GM18868 (cell line): ENCODE measurements around the gene TTC32.
"Not testable (repeated sequence)": the region's sequence is repeated elsewhere in the genome, so short reads cannot be mapped to it uniquely, and the experiment has no call there.

Source experiments
- ATAC-seq: cut with Tn5 transposase; IDR thresholded peaks from one replicate; pipeline ENCODE4 v1.9.1; 2021; ENCODE audit warnings: mild to moderate bottlenecking, moderate library complexity; ENCODE audit not compliant: unreplicated experiment

TTC32 gene

GRCh38 chr2:19899985-19900930, 1.5 kb downstream of the TTC32 start:
- peak; percentile 40 for ATAC-seq

DNA sequence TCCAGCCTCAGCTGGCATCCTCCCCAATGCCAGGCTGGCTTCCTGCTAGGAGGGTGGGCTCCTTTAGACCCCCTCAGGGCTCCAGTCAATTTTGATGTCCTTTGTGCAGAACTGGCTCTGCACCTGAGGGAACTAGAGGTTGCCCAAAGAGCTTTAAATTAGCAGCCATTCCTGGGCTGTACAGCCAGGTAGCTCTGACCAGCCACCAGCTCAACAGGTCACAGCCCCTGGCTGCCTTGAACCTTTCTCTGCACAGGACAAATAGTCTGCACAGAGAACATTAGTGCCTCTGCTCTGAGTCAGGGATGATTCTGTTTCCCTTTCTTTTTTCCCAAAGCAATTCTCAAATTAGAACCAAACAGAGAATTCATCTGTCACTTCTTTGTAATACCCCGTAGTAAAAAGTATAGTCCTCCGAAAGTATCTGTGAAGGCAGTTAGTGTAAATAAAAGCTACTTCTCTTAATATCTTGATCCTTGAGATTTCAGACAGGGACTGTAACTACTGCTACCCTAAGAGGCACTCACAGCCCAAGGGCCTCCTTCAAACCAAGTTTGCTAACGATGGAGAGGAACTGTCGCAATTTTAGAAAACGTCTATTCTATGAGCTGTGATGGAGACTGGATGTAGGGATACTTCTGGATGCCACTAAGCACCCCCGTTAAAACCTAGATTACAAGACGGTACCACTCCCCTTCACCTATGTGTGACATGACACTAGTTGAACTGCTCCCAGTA, 3.0 kb downstream of the TTC32 start:
- ATAC-seq = no peak

GRCh38 chr2:19897623-19898245, 4.0 kb downstream of the TTC32 start:
- ATAC-seq = no peak

- peak; percentile 27 for ATAC-seq
These were observed 6.2 kb downstream of the TTC32 start for GRCh38 chr2:19895535-19895934.

- no peak for ATAC-seq
These were observed 7.5 kb downstream of the TTC32 start for GRCh38 chr2:19894134-19894792.

- ATAC-seq = peak; percentile 61
These were observed 8.2 kb downstream of the TTC32 start for GRCh38 chr2:19893520-19894133.

DNA sequence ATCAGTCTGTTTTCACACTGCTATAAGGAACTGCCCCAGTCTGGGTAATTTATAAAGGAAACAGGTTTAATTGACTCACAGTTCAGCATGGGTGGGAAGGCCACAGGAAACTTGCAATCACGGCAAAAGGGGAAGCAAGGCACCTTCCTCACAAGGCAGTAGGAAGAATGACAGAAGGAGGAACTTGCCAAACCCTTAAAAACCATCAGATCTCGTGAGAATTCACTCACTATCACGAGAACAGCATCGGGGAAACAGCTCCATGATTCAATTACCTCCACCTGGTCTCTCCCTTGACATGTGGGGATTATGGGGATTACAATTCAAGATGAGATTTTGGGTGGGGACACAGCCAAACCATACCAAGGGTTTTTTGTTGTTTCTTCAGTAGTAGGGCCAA, 9.8 kb downstream of the TTC32 start:
- not testable (repeated sequence) for ATAC-seq

DNA sequence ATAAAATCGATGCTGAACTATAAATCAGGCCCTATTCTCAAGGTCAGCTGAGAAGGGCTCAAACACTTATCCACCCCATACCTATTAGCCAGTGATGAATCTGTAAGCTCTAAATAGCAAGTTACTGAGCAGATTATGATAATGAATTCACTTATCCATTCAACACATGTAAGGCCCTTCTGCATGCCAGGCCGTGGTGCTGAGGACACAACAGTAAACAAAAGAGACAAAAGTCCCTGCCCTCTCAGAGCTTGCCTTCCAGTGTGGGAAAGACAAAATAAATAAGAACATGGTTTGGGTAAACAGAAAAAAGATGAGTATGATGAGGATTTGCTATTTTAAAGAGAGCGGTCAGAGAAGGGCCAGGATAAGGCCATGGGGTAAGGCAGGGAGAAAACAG, 11.7 kb downstream of the TTC32 start:
- ATAC-seq = no peak

DNA sequence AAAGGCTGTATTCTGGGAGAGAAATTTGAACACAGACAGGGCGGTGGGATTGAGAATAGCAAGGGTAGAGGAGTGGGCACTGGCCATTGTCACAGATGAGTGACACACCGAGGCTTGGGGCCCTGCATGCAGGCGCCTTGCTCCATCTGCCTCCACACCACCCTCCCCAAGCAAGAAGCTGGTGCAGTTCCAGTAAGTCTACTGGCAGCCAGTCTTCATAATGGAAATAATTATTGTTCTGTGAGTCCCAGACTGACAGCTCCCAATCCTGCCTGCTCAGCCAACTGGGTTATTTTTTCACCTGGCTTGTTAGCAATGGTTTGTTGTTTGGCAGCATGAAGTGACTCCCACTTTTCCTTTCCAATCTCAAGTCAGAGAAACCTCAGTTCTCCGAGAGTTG, 13.0 kb downstream of the TTC32 start:
- no peak for ATAC-seq

- ATAC-seq = no peak
These were observed 14.3 kb downstream of the TTC32 start for GRCh38 chr2:19887510-19887909.

DNA sequence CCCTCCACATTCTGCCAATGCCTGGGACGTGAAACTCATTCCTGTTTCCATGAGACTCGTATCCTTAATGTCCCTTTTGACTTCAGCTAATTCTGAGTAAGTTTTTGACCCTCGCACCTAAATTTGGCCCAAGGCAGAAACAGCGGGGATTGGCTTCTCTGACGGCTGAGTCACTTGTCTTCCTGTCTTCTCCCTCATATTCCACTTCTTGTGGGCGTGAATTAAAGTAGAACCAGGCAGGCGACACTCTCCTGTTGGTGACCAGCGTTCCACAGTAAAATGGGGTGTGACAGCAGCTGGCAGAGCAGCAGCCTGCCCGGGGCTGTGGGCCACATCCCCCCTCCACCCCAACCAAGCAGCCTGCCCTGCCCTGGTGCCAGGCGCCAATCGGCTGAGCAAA, 15.5 kb downstream of the TTC32 start:
- no peak for ATAC-seq

GRCh38 chr2:19885791-19886190, 16.0 kb downstream of the TTC32 start:
- no peak for ATAC-seq

DNA sequence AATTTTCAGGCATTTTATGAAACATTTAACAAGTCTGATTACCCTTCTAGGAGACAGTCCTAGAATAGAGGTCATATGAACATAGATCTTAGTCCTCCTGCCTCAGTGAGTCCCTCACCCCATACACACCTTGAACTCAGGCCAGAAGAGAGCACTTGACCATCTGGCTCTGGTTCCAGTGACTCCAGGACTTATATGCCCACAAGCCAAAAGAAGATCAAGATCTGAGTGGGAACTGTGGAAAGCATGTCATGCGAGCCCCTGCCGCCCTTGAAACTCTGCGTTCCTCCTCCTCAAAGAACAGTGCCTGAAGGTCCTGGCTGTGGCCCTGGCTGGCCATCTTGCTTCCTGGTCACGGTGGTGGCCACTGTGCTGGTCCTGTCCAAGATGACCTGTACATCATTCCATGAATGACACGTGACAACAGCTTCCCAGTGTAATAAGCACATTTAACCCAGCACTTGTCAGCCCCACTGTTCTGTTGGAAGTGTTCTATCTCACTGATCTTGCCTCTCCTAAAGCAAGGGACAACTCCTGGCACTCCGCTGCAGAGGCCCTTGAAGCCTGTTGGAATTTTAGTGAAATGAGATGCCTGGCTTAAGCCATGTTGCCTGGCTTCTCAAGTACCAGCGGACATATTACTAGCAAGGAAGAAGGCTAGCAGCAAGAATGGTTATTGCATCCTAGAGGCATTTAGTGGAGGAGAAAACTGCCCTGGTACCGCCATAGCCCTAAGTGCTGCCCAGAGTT, 17.6 kb downstream of the TTC32 start:
- ATAC-seq = no peak

DNA sequence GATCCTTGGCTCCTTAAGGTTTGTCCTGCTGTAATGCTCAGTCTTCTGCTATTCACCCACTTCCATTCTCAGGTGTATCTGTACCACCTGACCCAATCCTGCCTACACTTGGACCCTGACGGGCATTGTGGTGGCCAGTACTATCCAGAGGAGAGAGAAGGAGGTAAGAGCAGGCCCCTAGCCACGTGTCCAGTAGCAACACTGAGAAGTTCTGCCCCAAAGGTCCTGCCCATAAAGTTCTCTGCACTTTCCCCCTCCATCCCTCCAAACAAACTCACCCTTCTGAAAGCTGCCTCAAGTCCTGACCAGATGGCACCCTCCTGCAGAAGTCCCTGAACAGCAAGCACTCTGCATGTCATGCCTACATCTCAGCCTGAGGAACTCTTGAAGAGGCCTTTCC, 18.3 kb downstream of the TTC32 start:
- ATAC-seq = no peak

GRCh38 chr2:19882286-19882685, 19.5 kb downstream of the TTC32 start:
- no peak for ATAC-seq

- ATAC-seq = no peak
These were observed 19.9 kb downstream of the TTC32 start for GRCh38 chr2:19881908-19882265.

DNA sequence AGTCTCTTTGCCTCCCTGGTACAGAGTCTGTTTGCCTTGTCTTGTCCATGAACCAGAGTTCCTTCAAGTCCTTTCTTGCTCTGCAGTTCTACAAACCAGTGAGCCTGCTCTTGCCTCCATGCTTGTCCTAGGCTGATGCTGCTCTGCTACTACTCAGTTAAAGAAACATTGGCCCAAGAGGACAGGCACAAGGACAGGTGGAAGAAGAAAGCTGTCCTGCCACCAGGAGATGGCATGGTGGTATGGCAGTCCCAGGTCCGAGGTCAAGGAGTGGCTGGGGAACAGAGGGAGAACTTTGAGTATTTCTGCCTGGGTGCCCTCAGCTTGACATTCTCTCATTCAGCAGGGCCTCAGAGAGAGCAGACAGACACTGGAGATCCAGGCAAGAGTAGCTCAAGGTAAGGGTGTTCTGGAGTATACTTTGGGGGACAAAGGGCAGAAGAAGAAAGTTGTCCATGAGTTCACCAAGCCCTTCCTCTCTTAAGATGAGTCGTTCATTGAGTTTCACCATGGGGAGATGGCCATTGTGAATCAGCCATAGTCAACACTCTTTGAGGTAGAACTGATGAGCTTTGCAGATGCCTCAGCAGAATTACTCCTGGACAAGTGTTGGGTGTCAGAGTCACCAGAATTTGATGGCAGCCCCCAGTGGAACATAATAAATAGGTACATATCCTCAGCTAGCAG, 20.4 kb downstream of the TTC32 start:
- no peak for ATAC-seq

DNA sequence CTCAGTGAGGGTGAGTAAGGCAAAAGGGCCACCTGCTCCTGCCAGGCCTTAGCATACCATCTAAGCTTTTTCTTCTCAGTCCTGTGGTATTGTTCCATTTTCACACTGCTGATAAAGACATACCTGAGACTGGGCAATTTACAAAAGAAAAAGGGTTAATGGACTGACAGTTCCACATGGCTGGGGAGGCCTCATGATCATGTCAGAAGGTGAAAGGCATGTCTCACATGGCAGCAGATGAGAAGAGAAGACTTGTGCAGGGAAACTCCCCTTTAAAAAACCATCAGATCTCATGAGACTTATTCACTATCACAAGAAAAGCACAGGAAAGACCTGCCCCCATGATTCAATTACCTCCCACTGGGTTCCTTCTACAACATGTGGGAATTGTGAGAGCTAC, 21.6 kb downstream of the TTC32 start:
- ATAC-seq = peak; percentile 39

GRCh38 chr2:19879120-19879519, 22.7 kb downstream of the TTC32 start:
- no peak for ATAC-seq
